ENCODE results near the gene SMIM1.
A peak's percentile ranks its signal among the peaks of the same experiment; 100 is the strongest.
"Not testable (repeated sequence)": the region's sequence is repeated elsewhere in the genome, so short reads cannot be mapped to it uniquely, and the experiment has no call there.

The SMIM1 gene

DNA sequence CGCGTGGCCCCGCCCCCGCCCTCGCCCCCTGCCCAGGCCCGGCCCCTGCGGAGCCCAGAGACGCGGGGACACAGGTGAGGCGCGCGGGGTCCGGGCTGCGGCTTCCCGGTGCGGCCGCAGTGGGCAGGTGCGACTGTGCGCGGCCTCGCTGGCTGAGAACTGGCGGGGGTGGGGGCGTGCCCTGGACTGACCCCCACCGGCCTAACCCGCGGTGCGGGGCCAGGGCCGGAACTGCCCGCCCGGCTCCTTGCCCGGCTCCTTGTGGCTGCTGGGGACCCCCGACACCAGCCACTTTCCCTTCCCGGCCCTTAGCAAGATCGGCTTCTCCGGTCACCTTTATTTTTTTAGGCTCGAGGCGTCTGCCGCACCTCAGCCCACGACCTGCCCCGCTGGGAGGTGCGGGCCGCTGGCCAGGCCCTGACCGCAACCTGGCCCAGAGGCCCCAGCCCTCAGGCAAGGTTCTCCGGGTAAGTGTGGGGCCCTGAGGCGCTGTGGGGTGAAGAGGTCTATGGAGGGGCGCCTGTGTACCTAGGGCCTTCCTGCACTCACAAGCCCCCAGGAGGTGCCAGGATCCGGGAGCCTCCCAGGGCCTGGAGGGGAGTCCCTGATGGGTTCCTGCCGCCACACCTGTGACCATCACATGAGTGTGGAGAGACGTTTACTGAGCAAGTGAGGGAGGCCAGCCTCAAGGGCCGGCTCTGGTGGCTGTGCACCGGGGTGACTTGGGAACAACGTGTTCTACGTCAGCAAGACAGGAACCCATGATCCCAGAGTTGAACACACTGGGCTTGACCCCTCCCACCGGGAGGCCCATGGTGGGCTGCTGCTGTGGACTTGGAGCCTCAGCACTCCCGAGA lies at the start of gene SMIM1:
Gene SMIM1, plus strand, starts transcription at position 35 of the 857 bp plus-strand sequence. CDS start 2,625 bp downstream, outside the sequence.
- H3K27ac ChIP-seq (ENCODE audit: low read length): no peak within 1 kb of the TSS
- no peaks in the 10 kb centered on the region for H3K9me3 ChIP-seq (ENCODE audit: control insufficient read depth, low read depth, low read length)
- H3K36me3 ChIP-seq (ENCODE audit: control insufficient read depth, low read depth, low read length): no peaks in the 10 kb centered on the region
- peak within 1 kb of the TSS; percentile 30 for H3K9ac ChIP-seq (ENCODE audit: low read length)
- peaks cover 8% of the 10 kb centered on the region for H3K4me1 ChIP-seq (ENCODE audit: control insufficient read depth, low read depth, low read length)
- peak within 1 kb of the TSS; percentile 59 for H3K4me3 ChIP-seq (ENCODE audit: low read length)
- H3K27me3 ChIP-seq (ENCODE audit: control insufficient read depth, insufficient read depth, low read length): peaks cover 11% of the 10 kb centered on the region

GRCh38 chr1:3722846-3723245 lies 49.7 kb upstream of the SMIM1 start:
- H3K9ac ChIP-seq (ENCODE audit: low read length): no peak overlapping the region
- H3K9me3 ChIP-seq (ENCODE audit: control insufficient read depth, low read depth, low read length): no peaks in the 10 kb centered on the region
- H3K36me3 ChIP-seq (ENCODE audit: control insufficient read depth, low read depth, low read length): no peaks in the 10 kb centered on the region
- H3K4me1 ChIP-seq (ENCODE audit: control insufficient read depth, low read depth, low read length): no peaks in the 10 kb centered on the region
- no peak overlapping the region for H3K27ac ChIP-seq (ENCODE audit: low read length)
- no peaks in the 10 kb centered on the region for H3K27me3 ChIP-seq (ENCODE audit: control insufficient read depth, insufficient read depth, low read length)
- no peak overlapping the region for H3K4me3 ChIP-seq (ENCODE audit: low read length)

DNA sequence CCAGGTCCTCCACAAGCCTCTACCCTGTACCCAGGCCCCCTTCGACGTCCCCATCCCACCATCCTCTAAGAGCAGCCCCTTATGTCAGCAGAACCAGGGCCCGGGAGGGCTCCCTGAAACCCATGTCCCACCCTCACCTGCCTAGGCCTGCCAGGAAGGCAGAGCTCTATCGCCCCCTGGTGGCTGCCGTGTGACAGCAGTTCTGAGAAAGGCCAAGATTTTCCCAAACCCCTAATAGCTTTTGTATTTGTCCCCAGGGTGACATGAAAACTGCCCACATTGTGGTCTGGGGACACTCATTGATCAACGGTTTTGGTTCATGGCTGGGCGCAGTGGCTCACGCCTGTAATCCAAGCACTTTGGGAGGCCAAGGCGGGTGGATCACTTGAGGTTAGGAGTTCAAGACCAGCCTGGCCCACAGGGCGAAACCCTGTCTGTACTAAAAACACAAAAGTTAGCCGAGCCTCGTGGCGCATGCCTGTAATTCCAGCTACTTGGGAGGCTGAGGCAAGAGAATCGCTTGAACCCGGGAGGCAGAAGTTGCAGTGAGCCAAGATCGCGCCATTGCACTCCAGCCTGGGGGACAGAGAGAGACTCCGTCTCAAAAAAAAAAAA lies 48.0 kb upstream of the SMIM1 start:
- not testable (repeated sequence) for H3K4me1 ChIP-seq (ENCODE audit: control insufficient read depth, low read depth, low read length); H3K9ac ChIP-seq (ENCODE audit: low read length); H3K27ac ChIP-seq (ENCODE audit: low read length); H3K4me3 ChIP-seq (ENCODE audit: low read length); H3K36me3 ChIP-seq (ENCODE audit: control insufficient read depth, low read depth, low read length); H3K27me3 ChIP-seq (ENCODE audit: control insufficient read depth, insufficient read depth, low read length); H3K9me3 ChIP-seq (ENCODE audit: control insufficient read depth, low read depth, low read length)

GRCh38 chr1:3725366-3725765 lies 47.2 kb upstream of the SMIM1 start:
- no peaks in the 10 kb centered on the region for H3K9me3 ChIP-seq (ENCODE audit: control insufficient read depth, low read depth, low read length)
- H3K9ac ChIP-seq (ENCODE audit: low read length): no peak overlapping the region
- H3K27me3 ChIP-seq (ENCODE audit: control insufficient read depth, insufficient read depth, low read length): no peaks in the 10 kb centered on the region
- H3K27ac ChIP-seq (ENCODE audit: low read length): no peak overlapping the region
- H3K36me3 ChIP-seq (ENCODE audit: control insufficient read depth, low read depth, low read length): no peaks in the 10 kb centered on the region
- no peaks in the 10 kb centered on the region for H3K4me1 ChIP-seq (ENCODE audit: control insufficient read depth, low read depth, low read length)
- no peak overlapping the region for H3K4me3 ChIP-seq (ENCODE audit: low read length)

DNA sequence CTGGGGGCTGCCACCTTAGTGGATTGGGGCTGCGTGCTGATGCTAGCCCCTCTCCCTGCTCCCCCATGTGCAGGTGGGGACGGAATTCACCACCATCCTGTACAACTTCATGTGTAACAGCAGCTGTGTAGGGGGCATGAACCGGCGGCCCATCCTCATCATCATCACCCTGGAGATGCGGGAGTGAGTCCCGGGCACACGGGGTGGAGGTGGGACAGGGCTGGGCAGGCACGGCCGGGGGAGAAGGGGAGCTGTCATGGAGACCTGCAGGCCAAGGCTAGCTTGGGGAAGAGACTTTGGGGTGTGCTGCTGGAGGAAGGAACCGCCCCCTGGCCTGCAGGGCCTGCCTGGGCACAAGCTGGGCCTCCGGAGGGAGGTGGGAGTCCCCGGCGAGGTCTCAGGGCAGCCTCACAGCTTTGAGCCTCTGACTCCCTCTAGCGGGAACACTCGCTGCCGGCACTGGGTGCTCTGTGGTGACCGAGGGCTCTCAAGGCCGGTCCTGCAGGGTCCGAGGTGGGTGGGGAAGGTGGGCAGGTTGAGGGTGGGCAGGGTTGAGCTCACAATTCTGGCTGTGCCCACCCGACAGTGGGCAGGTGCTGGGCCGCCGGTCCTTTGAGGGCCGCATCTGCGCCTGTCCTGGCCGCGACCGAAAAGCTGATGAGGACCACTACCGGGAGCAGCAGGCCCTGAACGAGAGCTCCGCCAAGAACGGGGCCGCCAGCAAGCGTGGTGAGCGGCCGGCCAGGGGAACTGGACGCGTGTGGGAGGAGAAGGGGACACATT lies 45.3 kb upstream of the SMIM1 start:
- no peak overlapping the region for H3K27ac ChIP-seq (ENCODE audit: low read length)
- no peaks in the 10 kb centered on the region for H3K9me3 ChIP-seq (ENCODE audit: control insufficient read depth, low read depth, low read length)
- no peaks in the 10 kb centered on the region for H3K27me3 ChIP-seq (ENCODE audit: control insufficient read depth, insufficient read depth, low read length)
- H3K4me1 ChIP-seq (ENCODE audit: control insufficient read depth, low read depth, low read length): no peaks in the 10 kb centered on the region
- no peaks in the 10 kb centered on the region for H3K36me3 ChIP-seq (ENCODE audit: control insufficient read depth, low read depth, low read length)
- no peak overlapping the region for H3K9ac ChIP-seq (ENCODE audit: low read length)
- H3K4me3 ChIP-seq (ENCODE audit: low read length): no peak overlapping the region

DNA sequence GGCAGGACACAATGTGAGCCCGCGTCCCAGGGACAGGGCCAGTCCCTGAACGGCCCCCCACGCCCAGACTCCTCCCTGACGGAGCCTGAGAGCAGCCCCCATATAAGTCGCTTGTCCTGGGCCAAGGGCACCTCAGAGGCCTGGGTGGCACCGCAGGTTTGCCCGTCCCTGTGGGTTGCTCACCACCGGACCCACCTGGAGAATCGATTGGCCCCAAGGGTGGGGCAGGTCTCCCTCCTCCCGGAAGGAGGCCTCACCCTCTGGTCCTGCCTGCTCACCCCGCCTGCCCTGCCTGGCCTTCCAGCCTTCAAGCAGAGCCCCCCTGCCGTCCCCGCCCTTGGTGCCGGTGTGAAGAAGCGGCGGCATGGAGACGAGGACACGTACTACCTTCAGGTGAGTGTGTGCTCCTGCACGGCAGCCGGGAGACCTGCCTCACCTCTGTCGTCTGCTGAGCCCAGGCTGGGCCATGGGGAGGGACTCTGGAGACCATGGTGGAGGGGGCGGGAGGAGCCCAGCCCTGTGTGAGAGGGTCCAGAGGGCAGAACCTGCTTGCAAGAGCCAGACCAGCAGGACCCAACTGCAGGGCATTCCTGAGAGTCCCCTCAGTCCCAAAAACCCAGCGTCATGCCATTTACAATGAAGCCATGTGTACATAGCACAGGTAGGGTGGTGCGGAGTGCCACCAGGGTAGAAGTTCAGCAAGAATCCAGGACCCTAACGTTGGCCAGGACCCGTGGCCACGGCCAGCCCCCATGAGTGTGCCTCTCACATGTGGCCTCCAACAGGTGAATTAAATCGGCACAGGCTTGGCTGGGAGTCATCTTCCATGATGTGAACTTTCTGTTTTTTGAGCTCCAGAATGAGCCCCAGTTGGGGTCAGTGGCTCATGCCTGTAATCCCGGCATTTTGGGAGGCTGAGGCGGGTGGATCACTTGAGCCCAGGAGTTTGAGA lies 44.4 kb upstream of the SMIM1 start:
- no peak overlapping the region for H3K27ac ChIP-seq (ENCODE audit: low read length)
- no peaks in the 10 kb centered on the region for H3K27me3 ChIP-seq (ENCODE audit: control insufficient read depth, insufficient read depth, low read length)
- H3K4me3 ChIP-seq (ENCODE audit: low read length): no peak overlapping the region
- peaks cover 1% of the 10 kb centered on the region for H3K4me1 ChIP-seq (ENCODE audit: control insufficient read depth, low read depth, low read length)
- H3K9ac ChIP-seq (ENCODE audit: low read length): no peak overlapping the region
- no peaks in the 10 kb centered on the region for H3K36me3 ChIP-seq (ENCODE audit: control insufficient read depth, low read depth, low read length)
- no peaks in the 10 kb centered on the region for H3K9me3 ChIP-seq (ENCODE audit: control insufficient read depth, low read depth, low read length)

DNA sequence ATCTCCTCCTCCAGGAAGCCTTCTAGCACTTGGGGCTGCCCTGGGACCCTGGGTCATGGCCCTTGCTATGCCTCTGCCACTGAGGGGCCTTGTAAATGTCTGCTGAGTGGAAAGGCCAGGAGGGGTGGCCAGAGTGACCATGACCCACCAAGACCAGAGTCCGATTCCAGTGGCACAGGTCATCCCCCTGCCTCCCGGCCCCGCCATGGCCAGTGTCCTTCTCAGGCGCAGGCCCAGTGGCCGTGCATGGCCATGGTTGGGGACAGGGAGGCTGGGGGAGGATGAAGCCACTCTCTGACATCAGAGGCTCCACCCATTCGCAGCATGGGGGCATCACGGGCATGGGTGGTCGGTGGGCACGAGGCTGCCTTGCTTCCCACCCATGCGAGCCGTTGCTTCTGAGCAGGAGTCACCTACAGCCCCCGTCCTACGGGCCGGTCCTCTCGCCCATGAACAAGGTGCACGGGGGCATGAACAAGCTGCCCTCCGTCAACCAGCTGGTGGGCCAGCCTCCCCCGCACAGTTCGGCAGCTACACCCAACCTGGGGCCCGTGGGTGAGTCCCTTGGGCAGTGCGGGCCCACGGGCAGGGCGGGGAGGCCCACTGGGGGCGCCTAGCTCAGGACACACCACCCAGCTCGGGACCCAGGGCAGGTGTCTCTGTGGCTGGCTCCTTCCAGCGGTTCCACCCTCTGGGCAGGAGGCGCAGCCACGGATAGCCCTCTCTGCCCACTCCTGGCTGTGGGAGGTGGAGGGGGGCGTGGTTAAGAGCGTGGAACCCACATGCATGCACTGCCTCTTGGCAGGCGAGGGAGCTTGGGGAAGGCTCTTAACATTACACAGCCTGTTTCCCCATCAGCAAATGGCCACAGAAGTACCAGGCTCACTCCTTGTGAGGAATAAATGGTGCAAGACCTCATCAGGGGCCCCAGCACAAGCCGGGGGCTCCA lies 42.7 kb upstream of the SMIM1 start:
- peaks cover 5% of the 10 kb centered on the region for H3K4me1 ChIP-seq (ENCODE audit: control insufficient read depth, low read depth, low read length)
- no peak overlapping the region for H3K4me3 ChIP-seq (ENCODE audit: low read length)
- H3K27me3 ChIP-seq (ENCODE audit: control insufficient read depth, insufficient read depth, low read length): no peaks in the 10 kb centered on the region
- no peak overlapping the region for H3K27ac ChIP-seq (ENCODE audit: low read length)
- H3K36me3 ChIP-seq (ENCODE audit: control insufficient read depth, low read depth, low read length): no peaks in the 10 kb centered on the region
- no peak overlapping the region for H3K9ac ChIP-seq (ENCODE audit: low read length)
- no peaks in the 10 kb centered on the region for H3K9me3 ChIP-seq (ENCODE audit: control insufficient read depth, low read depth, low read length)

GRCh38 chr1:3730543-3731247 lies 41.9 kb upstream of the SMIM1 start:
- peaks cover 2% of the 10 kb centered on the region for H3K36me3 ChIP-seq (ENCODE audit: control insufficient read depth, low read depth, low read length)
- H3K4me1 ChIP-seq (ENCODE audit: control insufficient read depth, low read depth, low read length): peaks cover 5% of the 10 kb centered on the region
- no peaks in the 10 kb centered on the region for H3K9me3 ChIP-seq (ENCODE audit: control insufficient read depth, low read depth, low read length)
- no peak overlapping the region for H3K9ac ChIP-seq (ENCODE audit: low read length)
- H3K27me3 ChIP-seq (ENCODE audit: control insufficient read depth, insufficient read depth, low read length): no peaks in the 10 kb centered on the region
- H3K4me3 ChIP-seq (ENCODE audit: low read length): no peak overlapping the region
- H3K27ac ChIP-seq (ENCODE audit: low read length): no peak overlapping the region

- H3K9me3 ChIP-seq (ENCODE audit: control insufficient read depth, low read depth, low read length): no peaks in the 10 kb centered on the region
- no peak overlapping the region for H3K27ac ChIP-seq (ENCODE audit: low read length)
- H3K27me3 ChIP-seq (ENCODE audit: control insufficient read depth, insufficient read depth, low read length): no peaks in the 10 kb centered on the region
- H3K4me3 ChIP-seq (ENCODE audit: low read length): no peak overlapping the region
- H3K9ac ChIP-seq (ENCODE audit: low read length): no peak overlapping the region
- H3K36me3 ChIP-seq (ENCODE audit: control insufficient read depth, low read depth, low read length): peaks cover 11% of the 10 kb centered on the region
- H3K4me1 ChIP-seq (ENCODE audit: control insufficient read depth, low read depth, low read length): peaks cover 5% of the 10 kb centered on the region
Measured at GRCh38 chr1:3731583-3732433, 40.7 kb upstream of the SMIM1 start.
